Effector CD4-positive, alpha-beta T cell (primary cell): ENCODE data around the gene PCBP3.
"Not testable (repeated sequence)": the region's sequence is repeated elsewhere in the genome, so short reads cannot be mapped to it uniquely, and the experiment has no call there.

Experiments
- DNase-seq: peaks from one replicate; pipeline ENCODE4 v3.0.0-alpha.2; 2020

The PCBP3 gene

GRCh38 chr21:45939521-45940045 lies 296.1 kb downstream of the PCBP3 start:
- no peak for DNase-seq

GRCh38 chr21:45940091-45940490 lies 296.6 kb downstream of the PCBP3 start:
- no peak for DNase-seq

- no peak for DNase-seq
These were observed 297.3 kb downstream of the PCBP3 start for GRCh38 chr21:45940621-45941337.

GRCh38 chr21:45941338-45941710 lies 297.8 kb downstream of the PCBP3 start:
- DNase-seq, result no peak

- DNase-seq, result no peak
These were observed 298.4 kb downstream of the PCBP3 start for GRCh38 chr21:45941717-45942546.

- DNase-seq, result no peak
These were observed 299.5 kb downstream of the PCBP3 start for GRCh38 chr21:45942755-45943629.

GRCh38 chr21:45943630-45944540 lies 300.4 kb downstream of the PCBP3 start:
- DNase-seq, result no peak

- DNase-seq, result no peak
These were observed 301.1 kb downstream of the PCBP3 start for GRCh38 chr21:45944601-45945000.

GRCh38 chr21:45945066-45945867 lies 301.7 kb downstream of the PCBP3 start:
- DNase-seq, result no peak

GRCh38 chr21:45945868-45946210 lies 302.3 kb downstream of the PCBP3 start:
- DNase-seq, result no peak

GRCh38 chr21:45947296-45947695 lies 303.8 kb downstream of the PCBP3 start:
- no peak for DNase-seq

GRCh38 chr21:45947716-45948255 lies 304.3 kb downstream of the PCBP3 start:
- no peak for DNase-seq

GRCh38 chr21:45948576-45949141 lies 305.1 kb downstream of the PCBP3 start:
- DNase-seq, result no peak

GRCh38 chr21:45949928-45950739 lies 306.6 kb downstream of the PCBP3 start:
- DNase-seq, result no peak

- no peak for DNase-seq
These were observed 307.4 kb downstream of the PCBP3 start for GRCh38 chr21:45950740-45951515.

- DNase-seq, result no peak
These were observed 308.2 kb downstream of the PCBP3 start for GRCh38 chr21:45951676-45952075.

GRCh38 chr21:45952527-45952926 lies 309.0 kb downstream of the PCBP3 start:
- not testable (repeated sequence) for DNase-seq

- no peak for DNase-seq
These were observed 309.4 kb downstream of the PCBP3 start for GRCh38 chr21:45952974-45953373.

GRCh38 chr21:45954261-45954660 lies 310.7 kb downstream of the PCBP3 start:
- no peak for DNase-seq
